ENCODE data around the gene CXCL16.

Gene CXCL16

DNA sequence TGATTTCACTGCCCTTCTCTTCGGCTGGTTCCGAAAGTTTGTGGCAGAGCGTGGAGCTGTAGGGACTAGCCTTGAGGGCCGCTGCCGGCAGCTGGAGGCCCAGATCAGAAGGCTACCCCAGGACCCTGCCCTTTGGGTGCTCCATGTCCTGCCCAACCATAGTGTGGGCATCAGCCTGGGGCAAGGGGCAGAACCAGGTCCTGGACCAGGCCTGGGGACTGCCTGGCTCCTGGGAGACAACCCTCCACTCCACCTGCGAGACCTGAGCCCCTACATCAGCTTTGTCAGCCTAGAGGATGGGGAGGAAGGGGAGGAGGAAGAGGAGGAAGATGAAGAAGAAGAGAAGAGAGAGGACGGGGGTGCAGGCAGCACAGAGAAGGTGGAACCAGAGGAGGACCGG is 856 bp upstream of the CXCL16 start:
- Mint-ChIP-seq H3K9me3 (no peaks in the 10 kb centered on the region), H3K4me3 (peak overlapping the region; percentile 77 to 87 (median 84)), H3K36me3 (ENCODE audit: low read depth) (no peaks in the 10 kb centered on the region), H3K27ac (peak overlapping the region in 1 of 3 experiments; percentile 5), H3K27me3 (ENCODE audit: low read depth) (peaks cover 95% of the 10 kb centered on the region), H3K4me1 (peaks cover 7% of the 10 kb centered on the region)
- no peak for TF ChIP-seq CTCF (IDR thresholded peaks at IDR 0.05; ENCODE audit: unreplicated experiment in 3 of 3)

- no peak for TF ChIP-seq CTCF (IDR thresholded peaks at IDR 0.05; ENCODE audit: unreplicated experiment in 3 of 3)
- Mint-ChIP-seq H3K4me3 (peak overlapping the region; percentile 77 to 87 (median 84)), H3K36me3 (ENCODE audit: low read depth) (no peaks in the 10 kb centered on the region), H3K27me3 (ENCODE audit: low read depth) (peaks cover 95% of the 10 kb centered on the region), H3K9me3 (no peaks in the 10 kb centered on the region), H3K27ac (peak overlapping the region in 1 of 3 experiments; percentile 5), H3K4me1 (peaks cover 7% of the 10 kb centered on the region)
Measured at GRCh38 chr17:4740025-4740351, 260 bp upstream of the CXCL16 start.

- Mint-ChIP-seq H3K4me1 (peaks cover 7% of the 10 kb centered on the region), H3K27me3 (ENCODE audit: low read depth) (peaks cover 85% of the 10 kb centered on the region), H3K9me3 (no peaks in the 10 kb centered on the region), H3K4me3 (peak overlapping the region; percentile 81 to 84 (median 82)), H3K36me3 (ENCODE audit: low read depth) (no peaks in the 10 kb centered on the region), H3K27ac (peak overlapping the region in 1 of 3 experiments; percentile 28)
- TF ChIP-seq CTCF (IDR thresholded peaks at IDR 0.05; ENCODE audit: unreplicated experiment in 3 of 3): no peak
Measured at GRCh38 chr17:4738136-4739121, 1.3 kb downstream of the CXCL16 start.

- Mint-ChIP-seq H3K27me3 (ENCODE audit: low read depth) (peaks cover 61% of the 10 kb centered on the region), H3K4me1 (peaks cover 7% of the 10 kb centered on the region)
Measured at GRCh38 chr17:4735876-4736651, 3.7 kb downstream of the CXCL16 start.

GRCh38 chr17:4734857-4735475 is 4.8 kb downstream of the CXCL16 start:
- Mint-ChIP-seq H3K36me3 (ENCODE audit: low read depth) (no peaks in the 10 kb centered on the region), H3K4me1 (peaks cover 13% of the 10 kb centered on the region)

More at GRCh38 chr17:4735876-4736651, 3.7 kb downstream of the CXCL16 start:
- Mint-ChIP-seq H3K27ac (no peak overlapping the region), H3K9me3 (no peaks in the 10 kb centered on the region), H3K36me3 (ENCODE audit: low read depth) (no peaks in the 10 kb centered on the region), H3K4me3 (peak overlapping the region in 2 of 3 experiments; percentile 41 to 58)
- no peak for TF ChIP-seq CTCF (IDR thresholded peaks at IDR 0.05; ENCODE audit: unreplicated experiment in 3 of 3)

More at GRCh38 chr17:4734857-4735475, 4.8 kb downstream of the CXCL16 start:
- peak overlapping the region in 2 of 3 experiments; percentile 16 to 29 for H3K4me3 Mint-ChIP-seq
- H3K27ac Mint-ChIP-seq: no peak overlapping the region
- TF ChIP-seq CTCF (IDR thresholded peaks at IDR 0.05; ENCODE audit: unreplicated experiment in 3 of 3): no peak
- peaks cover 50% of the 10 kb centered on the region for H3K27me3 Mint-ChIP-seq (ENCODE audit: low read depth)
- no peaks in the 10 kb centered on the region for H3K9me3 Mint-ChIP-seq

Measured in nephron (organoid).